Neural cell (in vitro differentiated cells): ENCODE results near the gene TGFBI. TPM values are rescaled to one million over a fixed set of nuclear protein-coding genes. Genes with fewer than 3 reads are reported as not detected.

Source experiments
- H2AFZ ChIP-seq: fragments of 200-600, 300-800 bp; sonication (generic), shearing (Covaris generic); 2 replicates; pipeline ENCODE4 v1.6.0; 2014; ENCODE audit warnings: low read depth, mild to moderate bottlenecking, antibody characterized with exemption, low read length, moderate library complexity
- H3F3A ChIP-seq: fragments of 200-600 bp; shearing (Covaris generic); 2 replicates; pipeline ENCODE4 v1.6.1; 2016; ENCODE audit warnings: mild to moderate bottlenecking, moderate library complexity, mixed read lengths, antibody characterized with exemption, low read length; ENCODE audit not compliant: insufficient read depth, poor library complexity, severe bottlenecking
- H3K27ac ChIP-seq: fragments of 200-600, 300-800 bp; sonication (generic), shearing (Covaris generic); 2 replicates; pipeline ENCODE4 v1.5.1; 2014; ENCODE audit warnings: mild to moderate bottlenecking, low read length, moderate library complexity
- H3K27me3 ChIP-seq: fragments of 300-800, 200-600 bp; sonication (generic), shearing (Covaris generic); 2 replicates; pipeline ENCODE4 v1.6.0; 2014; ENCODE audit warnings: mild to moderate bottlenecking, low read depth, low read length, moderate library complexity; ENCODE audit not compliant: insufficient read depth
- H3K36me3 ChIP-seq: fragments of 300-800, 200-600 bp; sonication (generic), shearing (Covaris generic); 2 replicates; pipeline ENCODE4 v1.5.1; 2014; ENCODE audit warnings: mild to moderate bottlenecking, antibody characterized with exemption, low read length, moderate library complexity; ENCODE audit not compliant: insufficient read depth
- H3K4me2 ChIP-seq: fragments of 300-800, 200-600 bp; sonication (generic), shearing (Covaris generic); 2 replicates; pipeline ENCODE4 v1.6.0; 2014; ENCODE audit warnings: mild to moderate bottlenecking, low read length
- H3K4me3 ChIP-seq: fragments of 300-800, 200-600 bp; sonication (generic), shearing (Covaris generic); 2 replicates; pipeline ENCODE4 v1.5.1; 2014; ENCODE audit warnings: mild to moderate bottlenecking, low read length, moderate library complexity
- H3K79me2 ChIP-seq: fragments of 200-600 bp; shearing (Covaris generic); replicated peaks from 2 replicates; pipeline ENCODE4 v1.6.0; 2014; ENCODE audit warnings: mild to moderate bottlenecking, low read length, moderate library complexity; ENCODE audit not compliant: insufficient read depth
- H3K9ac ChIP-seq: fragments of 300-800, 200-600 bp; sonication (generic), shearing (Covaris generic); 2 replicates; pipeline ENCODE4 v1.6.1; 2016; ENCODE audit warnings: mild to moderate bottlenecking, low read length, mixed read lengths
- H3K9me2 ChIP-seq: fragments of 200-600 bp; shearing (Covaris generic); 2 replicates; pipeline ENCODE4 v1.6.1; 2016; ENCODE audit warnings: mild to moderate bottlenecking, low read length, mixed read lengths; ENCODE audit not compliant: insufficient read depth
- H3K9me3 ChIP-seq: fragments of 200-600, 300-800 bp; sonication (generic), shearing (Covaris generic); 2 replicates; pipeline ENCODE4 v1.6.1; 2016; ENCODE audit warnings: mild to moderate bottlenecking, mixed run types, low read length, moderate library complexity, mixed read lengths
- H4K20me1 ChIP-seq: fragments of 200-600 bp; shearing (Covaris generic); 2 replicates; pipeline ENCODE4 v1.6.1; 2016; ENCODE audit warnings: mild to moderate bottlenecking, mixed run types; ENCODE audit not compliant: insufficient read depth
- CTCF ChIP-seq: fragments of 450-650 bp; IDR thresholded peaks from 2 replicates; pipeline ENCODE4 v1.5.1; 2014; ENCODE audit warnings: antibody characterized with exemption, mild to moderate bottlenecking, moderate library complexity; ENCODE audit not compliant: poor library complexity, severe bottlenecking
- EP300 ChIP-seq: fragments of 450-650 bp; conservative IDR thresholded peaks from 2 replicates; pipeline ENCODE4 v1.6.1; 2014; ENCODE audit warnings: antibody characterized with exemption, mild to moderate bottlenecking, moderate library complexity; ENCODE audit not compliant: poor library complexity, severe bottlenecking
- EZH2 ChIP-seq: fragments of 200-600, 300-800 bp; shearing (Covaris generic), sonication (generic); IDR thresholded peaks from 2 replicates; pipeline ENCODE4 v1.6.1; 2014; ENCODE audit warnings: antibody characterized with exemption, low read length, borderline replicate concordance, mild to moderate bottlenecking; ENCODE audit not compliant: insufficient read depth, poor library complexity, severe bottlenecking
- MXI1 ChIP-seq: fragments of 450-650 bp; conservative IDR thresholded peaks from 2 replicates; pipeline ENCODE4 v1.6.1; 2014; ENCODE audit warnings: antibody characterized with exemption, mild to moderate bottlenecking; ENCODE audit not compliant: poor library complexity, severe bottlenecking
- POLR2AphosphoS5 ChIP-seq: IDR thresholded peaks from 2 replicates; pipeline ENCODE4 v1.6.1; 2012
- RAD21 ChIP-seq: fragments of 450-650 bp; conservative IDR thresholded peaks from 2 replicates; pipeline ENCODE4 v1.6.1; 2014; ENCODE audit warnings: antibody characterized with exemption, mild to moderate bottlenecking, moderate library complexity
- REST ChIP-seq: IDR thresholded peaks from 2 replicates; pipeline ENCODE4 v1.6.1; 2012; ENCODE audit warnings: borderline replicate concordance
- SMC3 ChIP-seq: fragments of 450-650 bp; conservative IDR thresholded peaks from 2 replicates; pipeline ENCODE4 v1.6.1; 2014; ENCODE audit warnings: antibody characterized with exemption, mild to moderate bottlenecking, moderate library complexity; ENCODE audit not compliant: poor library complexity
- TAF1 ChIP-seq: IDR thresholded peaks from 2 replicates; pipeline ENCODE4 v1.6.1; 2012; ENCODE audit warnings: low read depth
- polyA plus RNA-seq: library from polyadenylated mRNA; depleted of rRNA; stranded (reverse); fragments of >200 nt; gene quantifications from 2 replicates; pipeline ENCODE4 v1.2.3, GENCODE V29; 2014

TGFBI gene
- polyA plus RNA-seq, 1 donor from 2014 or later: 0.71 TPM

GRCh38 chr5:136034984-136035383 lies 6.2 kb downstream of the TGFBI start:
- Histone ChIP-seq H3K9me2 (no peaks in the 10 kb centered on the region), H3K9me3 (no peaks in the 10 kb centered on the region), H3K4me2 (no peak overlapping the region), H3K9ac (no peak overlapping the region), H3K27ac (no peak overlapping the region), H3K36me3 (no peaks in the 10 kb centered on the region), H3K4me3 (no peak overlapping the region), H3K27me3 (peaks cover 7% of the 10 kb centered on the region), H3F3A (no peaks in the 10 kb centered on the region), H3K79me2 (no peaks in the 10 kb centered on the region), H2AFZ (no peak overlapping the region), H4K20me1 (no peaks in the 10 kb centered on the region)
- TF ChIP-seq TAF1 (no peak), EP300 (no peak), POLR2AphosphoS5 (no peak), SMC3 (no peak), EZH2 (no peak), REST (no peak), RAD21 (no peak), MXI1 (no peak), CTCF (no peak)

GRCh38 chr5:136035837-136036236 lies 7.0 kb downstream of the TGFBI start:
- Histone ChIP-seq H3K79me2 (no peaks in the 10 kb centered on the region), H2AFZ (no peak overlapping the region), H3K4me2 (no peak overlapping the region), H3F3A (no peaks in the 10 kb centered on the region), H3K36me3 (no peaks in the 10 kb centered on the region), H3K27ac (no peak overlapping the region), H3K9ac (no peak overlapping the region), H4K20me1 (no peaks in the 10 kb centered on the region), H3K9me3 (no peaks in the 10 kb centered on the region), H3K9me2 (no peaks in the 10 kb centered on the region), H3K4me3 (no peak overlapping the region), H3K27me3 (no peaks in the 10 kb centered on the region)
- no peak for TF ChIP-seq MXI1
- TF ChIP-seq EZH2: no peak
- TF ChIP-seq POLR2AphosphoS5: no peak
- no peak for TF ChIP-seq CTCF
- TF ChIP-seq RAD21: no peak
- TF ChIP-seq TAF1: no peak
- TF ChIP-seq REST: no peak
- TF ChIP-seq SMC3: no peak
- TF ChIP-seq EP300: no peak
